C4-2B (cell line): ENCODE measurements around the gene PPFIBP1.

Experiments used
- H3K27ac ChIP-seq: fragments of 450-650 bp; 2 replicates; pipeline ENCODE4 v1.5.1; 2017
- CTCF ChIP-seq: fragments of 450-650 bp; conservative IDR thresholded peaks from 2 replicates; pipeline ENCODE4 v1.5.1; 2017; ENCODE audit warnings: mild to moderate bottlenecking
- ZFX ChIP-seq: fragments of 450-650 bp; IDR thresholded peaks from 2 replicates; pipeline ENCODE4 v1.6.1; 2017

Gene PPFIBP1

DNA sequence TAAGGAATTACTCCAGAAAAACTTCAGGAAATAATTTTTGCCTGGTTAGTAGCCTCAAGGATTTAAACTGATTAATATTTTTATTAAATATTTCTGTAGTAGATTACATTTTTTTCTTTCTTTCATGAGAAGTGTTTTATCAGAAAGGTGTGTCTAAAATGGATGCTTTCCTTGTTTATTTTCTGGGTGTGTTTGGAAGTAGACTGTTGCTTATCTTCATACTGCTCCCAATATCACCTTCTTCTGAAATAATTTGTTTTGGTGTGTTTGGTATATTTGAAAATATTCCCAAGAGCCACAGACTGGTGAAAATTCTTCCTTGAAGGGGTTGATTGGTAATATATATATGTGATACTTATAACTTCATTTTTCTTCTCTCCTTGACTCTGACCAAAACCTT lies 162.1 kb downstream of the PPFIBP1 start:
- TF ChIP-seq CTCF (no peak), ZFX (no peak)
- H3K27ac ChIP-seq: no peak overlapping the region

GRCh38 chr12:27688671-27689070 lies 164.7 kb downstream of the PPFIBP1 start:
- H3K27ac ChIP-seq: no peak overlapping the region
- TF ChIP-seq ZFX: no peak
- no peak for TF ChIP-seq CTCF

- TF ChIP-seq ZFX (no peak), CTCF (no peak)
- H3K27ac ChIP-seq: no peak overlapping the region
Measured at GRCh38 chr12:27689558-27690180, 165.7 kb downstream of the PPFIBP1 start.

DNA sequence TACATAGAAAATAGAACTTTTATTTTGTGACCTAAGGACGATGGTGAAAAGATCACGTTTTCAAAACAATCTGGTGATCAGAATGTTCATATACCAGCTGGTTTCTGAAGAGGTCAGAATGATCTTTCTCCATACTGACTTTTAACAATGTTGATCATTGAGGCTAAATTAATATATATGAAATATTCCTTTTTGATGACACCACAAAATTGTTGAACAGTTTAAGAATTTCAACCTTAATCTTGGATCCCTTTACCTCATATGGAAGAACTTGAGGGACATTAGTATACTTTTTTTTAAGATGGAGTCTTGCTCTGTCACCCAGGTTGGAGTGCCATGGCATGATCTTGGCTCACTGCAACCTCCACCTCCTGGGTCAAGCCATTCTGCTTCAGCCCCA lies 169.4 kb downstream of the PPFIBP1 start:
- no peak for TF ChIP-seq ZFX
- H3K27ac ChIP-seq: no peak overlapping the region

GRCh38 chr12:27695556-27696292 lies 171.7 kb downstream of the PPFIBP1 start:
- no peak for TF ChIP-seq CTCF
- TF ChIP-seq ZFX: no peak
- peak overlapping the region; percentile 28; the same call in 1 of the 2 replicates for H3K27ac ChIP-seq

DNA sequence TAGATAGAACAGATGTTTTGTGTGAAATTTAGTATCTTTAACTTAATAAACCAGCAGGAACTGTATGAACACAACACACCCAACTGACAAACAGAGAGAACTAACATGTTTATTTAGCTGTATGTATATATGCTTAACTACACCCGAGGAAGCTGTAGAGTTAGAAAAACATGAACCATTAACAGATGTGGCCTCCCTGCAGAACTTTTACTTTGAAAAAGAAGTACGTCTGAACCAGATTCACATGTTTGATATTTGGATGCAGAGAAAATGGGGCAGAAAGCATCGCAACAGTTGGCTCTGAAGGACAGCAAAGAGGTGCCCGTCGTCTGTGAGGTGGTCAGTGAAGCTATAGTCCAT lies 172.3 kb downstream of the PPFIBP1 start, which contains the start of gene REP15:
Gene REP15 (plus strand): TSS at position 155 of the 360 bp plus-strand sequence. CDS start 116 bp downstream, at position 271.
- TF ChIP-seq ZFX (no peak), CTCF (no peak)
- H3K27ac ChIP-seq: peak within 1 kb of the TSS; percentile 28

DNA sequence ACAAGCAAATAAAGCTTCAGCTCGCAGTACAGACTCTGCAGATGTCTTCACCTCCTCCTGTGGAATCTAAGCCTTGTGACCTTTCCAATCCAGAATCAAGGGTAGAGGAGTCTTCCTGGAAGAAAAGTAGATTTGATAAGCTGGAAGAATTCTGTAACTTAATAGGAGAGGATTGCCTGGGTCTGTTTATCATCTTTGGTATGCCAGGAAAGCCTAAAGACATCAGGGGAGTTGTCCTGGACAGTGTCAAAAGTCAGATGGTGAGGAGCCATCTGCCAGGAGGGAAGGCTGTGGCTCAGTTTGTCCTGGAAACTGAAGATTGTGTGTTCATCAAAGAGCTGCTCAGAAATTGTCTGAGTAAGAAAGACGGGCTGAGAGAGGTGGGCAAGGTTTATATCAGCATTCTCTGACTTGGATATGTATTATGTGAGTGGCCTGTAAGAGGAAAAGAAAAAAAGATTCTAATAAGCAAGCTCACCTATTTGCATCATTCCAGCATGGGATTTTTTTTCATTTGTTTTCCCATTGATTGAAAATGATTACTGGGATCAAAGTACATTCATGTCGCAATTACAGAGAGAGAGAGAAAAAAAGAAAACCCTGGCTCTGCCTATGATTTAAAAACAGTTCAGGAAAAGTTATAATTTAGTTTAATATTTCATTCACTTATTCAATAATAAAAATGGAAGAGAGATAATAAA lies 173.0 kb downstream of the PPFIBP1 start:
- TF ChIP-seq ZFX (no peak), CTCF (no peak)
- no peak overlapping the region; the same call in 1 of the 2 replicates for H3K27ac ChIP-seq
